ENCODE results near the gene BBOX1. TPM values are rescaled to one million over a fixed set of nuclear protein-coding genes. Genes with fewer than 3 reads are reported as not detected.

The BBOX1 gene
- total RNA-seq, 1 experiment from 2014 or later: 0.33 TPM

DNA sequence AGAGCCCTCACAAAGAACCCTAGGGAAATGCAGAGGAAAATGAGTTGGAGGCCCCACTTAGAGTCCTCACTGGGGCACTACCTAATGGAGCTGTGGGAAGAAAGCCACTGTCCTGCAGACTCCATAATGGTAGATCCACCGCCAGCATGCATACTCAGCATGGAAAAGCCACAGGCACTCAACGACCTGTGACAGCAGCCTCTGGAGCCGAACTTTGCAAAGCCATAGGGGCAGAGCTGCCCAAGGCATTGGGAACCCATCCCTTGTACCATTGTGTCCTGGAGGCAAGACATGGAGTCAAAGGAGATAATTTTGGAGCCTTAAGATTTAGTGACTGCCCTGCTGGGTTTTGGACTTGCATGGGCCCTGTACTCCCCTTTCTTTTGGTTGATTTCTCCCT, 18.8 kb downstream of the BBOX1 start:
- Mint-ChIP-seq H3K4me1 (ENCODE audit: insufficient read depth, unreplicated experiment) (peaks cover 6% of the 10 kb centered on the region), H3K36me3 (ENCODE audit: insufficient read depth, unreplicated experiment) (no peaks in the 10 kb centered on the region), H3K4me3 (ENCODE audit: unreplicated experiment) (no peak overlapping the region), H3K27ac (ENCODE audit: low read depth, unreplicated experiment) (no peak overlapping the region), H3K9me3 (ENCODE audit: unreplicated experiment) (no peaks in the 10 kb centered on the region), H3K27me3 (ENCODE audit: insufficient read depth, unreplicated experiment) (no peaks in the 10 kb centered on the region)
- intact Hi-C loops (cut with micrococcal nuclease): no loop called here
- TF ChIP-seq, protein P1, sequence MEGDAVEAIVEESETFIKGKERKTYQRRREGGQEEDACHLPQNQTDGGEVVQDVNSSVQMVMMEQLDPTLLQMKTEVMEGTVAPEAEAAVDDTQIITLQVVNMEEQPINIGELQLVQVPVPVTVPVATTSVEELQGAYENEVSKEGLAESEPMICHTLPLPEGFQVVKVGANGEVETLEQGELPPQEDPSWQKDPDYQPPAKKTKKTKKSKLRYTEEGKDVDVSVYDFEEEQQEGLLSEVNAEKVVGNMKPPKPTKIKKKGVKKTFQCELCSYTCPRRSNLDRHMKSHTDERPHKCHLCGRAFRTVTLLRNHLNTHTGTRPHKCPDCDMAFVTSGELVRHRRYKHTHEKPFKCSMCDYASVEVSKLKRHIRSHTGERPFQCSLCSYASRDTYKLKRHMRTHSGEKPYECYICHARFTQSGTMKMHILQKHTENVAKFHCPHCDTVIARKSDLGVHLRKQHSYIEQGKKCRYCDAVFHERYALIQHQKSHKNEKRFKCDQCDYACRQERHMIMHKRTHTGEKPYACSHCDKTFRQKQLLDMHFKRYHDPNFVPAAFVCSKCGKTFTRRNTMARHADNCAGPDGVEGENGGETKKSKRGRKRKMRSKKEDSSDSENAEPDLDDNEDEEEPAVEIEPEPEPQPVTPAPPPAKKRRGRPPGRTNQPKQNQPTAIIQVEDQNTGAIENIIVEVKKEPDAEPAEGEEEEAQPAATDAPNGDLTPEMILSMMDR (IDR thresholded peaks at IDR 0.05; ENCODE audit: unreplicated experiment): no peak
- ChIA-PET POLR2A (interaction anchor here (0.6 kb wide), 1 partner anchor 10 kb away, joined by 3 read pairs; no protein-coding TSS in a partner anchor), CTCF (no interaction called here)
- DNase-seq (ENCODE audit: unreplicated experiment): no peak
- no TSS peak for BruUV-seq (replicated peaks)

- peaks cover 6% of the 10 kb centered on the region for H3K4me1 Mint-ChIP-seq (ENCODE audit: insufficient read depth, unreplicated experiment)
- H3K27me3 Mint-ChIP-seq (ENCODE audit: insufficient read depth, unreplicated experiment): no peaks in the 10 kb centered on the region
- H3K27ac Mint-ChIP-seq (ENCODE audit: low read depth, unreplicated experiment): no peak overlapping the region
- no peak overlapping the region for H3K4me3 Mint-ChIP-seq (ENCODE audit: unreplicated experiment)
- TF ChIP-seq, protein P1 (IDR thresholded peaks at IDR 0.05; ENCODE audit: unreplicated experiment): no peak
- DNase-seq (ENCODE audit: unreplicated experiment): no peak
- H3K9me3 Mint-ChIP-seq (ENCODE audit: unreplicated experiment): no peaks in the 10 kb centered on the region
- no TSS peak for BruUV-seq (replicated peaks)
- no peaks in the 10 kb centered on the region for H3K36me3 Mint-ChIP-seq (ENCODE audit: insufficient read depth, unreplicated experiment)
- ChIA-PET CTCF (interaction anchor here (0.6 to 1.4 kb wide), 2 partner anchors 27 to 98 kb away, joined by 3 to 5 read pairs; no protein-coding TSS in a partner anchor), POLR2A (interaction anchor here (1.6 kb wide), 1 partner anchor 20 kb away, joined by 5 read pairs; the partner anchor contains the start of gene BBOX1)
- intact Hi-C loops (cut with micrococcal nuclease): no loop called here
These were observed 20.3 kb downstream of the BBOX1 start for GRCh38 chr11:27060816-27061460.

DNA sequence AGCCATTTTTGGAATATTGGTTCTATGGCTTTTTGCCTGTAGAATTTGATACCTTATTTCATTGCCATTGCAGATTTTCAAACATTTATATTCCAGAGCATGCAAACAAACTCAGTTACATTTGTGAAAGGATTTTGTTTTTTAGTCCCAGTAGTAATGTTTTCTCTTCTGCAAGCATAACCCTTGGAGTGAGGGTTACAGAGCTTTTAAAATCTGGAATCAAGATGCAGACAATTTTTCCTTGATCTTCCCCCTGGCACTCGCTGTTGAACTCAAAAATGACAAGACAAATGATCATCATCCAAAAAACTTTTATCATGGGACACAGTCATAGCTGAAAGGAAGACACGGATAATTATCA, 20.8 kb downstream of the BBOX1 start:
- DNase-seq (ENCODE audit: unreplicated experiment): no peak

DNA sequence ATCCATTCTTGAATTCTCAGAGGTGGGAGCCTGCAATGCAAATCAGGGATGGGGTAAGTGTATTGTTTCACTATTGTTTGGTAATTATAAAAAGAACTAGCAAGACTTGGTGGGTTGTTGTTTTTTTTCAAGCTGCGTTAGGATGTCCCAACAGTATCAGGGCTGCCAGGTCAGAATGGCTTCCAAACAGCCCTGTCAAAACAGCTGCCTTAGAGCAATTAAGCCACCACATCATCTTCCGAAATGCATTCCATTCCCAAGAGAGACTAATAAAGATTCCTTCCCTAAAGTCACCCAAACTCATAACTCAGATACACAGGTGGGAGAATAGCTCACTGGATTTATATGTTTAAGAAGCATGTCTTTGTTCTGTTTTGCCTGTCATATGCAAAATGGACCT, 23.5 kb downstream of the BBOX1 start:
- no TSS peak for BruUV-seq (replicated peaks)
- TF ChIP-seq, protein P1 (IDR thresholded peaks at IDR 0.05; ENCODE audit: unreplicated experiment): no peak
- Mint-ChIP-seq H3K36me3 (ENCODE audit: insufficient read depth, unreplicated experiment) (no peaks in the 10 kb centered on the region), H3K9me3 (ENCODE audit: unreplicated experiment) (no peaks in the 10 kb centered on the region), H3K27ac (ENCODE audit: low read depth, unreplicated experiment) (no peak overlapping the region), H3K4me1 (ENCODE audit: insufficient read depth, unreplicated experiment) (no peaks in the 10 kb centered on the region), H3K27me3 (ENCODE audit: insufficient read depth, unreplicated experiment) (no peaks in the 10 kb centered on the region), H3K4me3 (ENCODE audit: unreplicated experiment) (no peak overlapping the region)
- intact Hi-C loops (cut with micrococcal nuclease): no loop called here
- POLR2A ChIA-PET: no interaction called here
- no peak for DNase-seq (ENCODE audit: unreplicated experiment)
- CTCF ChIA-PET: no interaction called here

More for the DNA sequence above, 20.8 kb downstream of the BBOX1 start:
- Mint-ChIP-seq H3K9me3 (ENCODE audit: unreplicated experiment) (no peaks in the 10 kb centered on the region), H3K27ac (ENCODE audit: low read depth, unreplicated experiment) (no peak overlapping the region), H3K4me3 (ENCODE audit: unreplicated experiment) (no peak overlapping the region), H3K36me3 (ENCODE audit: insufficient read depth, unreplicated experiment) (no peaks in the 10 kb centered on the region), H3K4me1 (ENCODE audit: insufficient read depth, unreplicated experiment) (peaks cover 6% of the 10 kb centered on the region), H3K27me3 (ENCODE audit: insufficient read depth, unreplicated experiment) (no peaks in the 10 kb centered on the region)
- ChIA-PET POLR2A (interaction anchor here (1.6 kb wide), 1 partner anchor 20 kb away, joined by 5 read pairs; the partner anchor contains the start of gene BBOX1), CTCF (interaction anchor here (1.4 kb wide), 1 partner anchor 98 kb away, joined by 5 read pairs; no protein-coding TSS in a partner anchor)
- BruUV-seq (replicated peaks): no TSS peak
- TF ChIP-seq, protein P1 (IDR thresholded peaks at IDR 0.05; ENCODE audit: unreplicated experiment): no peak
- intact Hi-C loops (cut with micrococcal nuclease): no loop called here
